ENCODE measurements around the gene CHCHD3. TPM values are rescaled to one million over a fixed set of nuclear protein-coding genes. Genes with fewer than 3 reads are reported as not detected.

The CHCHD3 gene
- total RNA-seq, 2 experiments from 2014 or later = 83.5 to 83.8 TPM

DNA sequence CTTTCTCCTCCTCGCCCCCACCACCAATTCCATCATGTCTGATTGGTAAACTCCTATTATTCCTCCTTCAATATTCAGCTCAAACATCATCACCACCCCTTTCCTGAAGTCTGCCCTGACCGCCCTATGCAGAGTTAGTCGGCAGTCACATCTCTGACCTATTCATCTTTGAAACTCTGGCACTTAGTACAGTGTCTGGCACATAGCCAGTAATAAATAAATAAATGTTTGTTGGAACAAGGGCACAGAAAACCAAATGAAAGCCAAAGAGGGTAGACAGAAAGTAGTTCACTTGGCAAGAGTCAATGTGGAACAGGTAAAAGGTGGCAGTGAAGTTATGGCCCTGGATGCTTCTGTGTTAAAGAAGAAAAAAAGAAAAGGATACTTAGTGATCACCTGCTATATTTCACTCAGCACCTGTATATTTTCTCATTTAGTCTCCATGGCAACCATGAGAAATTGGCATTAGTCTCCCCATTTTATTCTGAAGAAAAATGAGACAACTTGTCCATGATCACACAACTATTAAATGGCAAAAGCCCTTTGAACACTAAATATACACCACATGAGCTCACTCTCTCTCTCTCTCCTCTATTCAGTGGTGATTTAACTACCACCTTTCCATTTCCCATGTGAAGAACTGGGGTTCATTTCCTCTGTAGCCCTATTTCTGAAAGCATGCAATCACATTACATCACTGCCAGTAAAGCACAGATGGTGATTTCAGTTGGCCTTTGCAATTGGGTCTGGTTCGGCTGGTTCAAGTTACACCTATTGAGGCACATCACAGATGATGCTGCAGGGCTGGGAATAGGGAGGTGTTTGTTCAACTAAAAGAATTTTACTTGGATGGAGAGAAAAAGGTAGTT is 25.3 kb downstream of the CHCHD3 start:
- intact Hi-C loops (cut with micrococcal nuclease; ENCODE audit: unreplicated experiment) = no loop called here
- DNase-seq (ENCODE audit: low spot score) = no peak
- BruUV-seq (replicated peaks) = no TSS peak
- Histone ChIP-seq H3K9me2 (ENCODE audit: insufficient read depth, low read length) (no peaks in the 10 kb centered on the region), H3K27ac (ENCODE audit: low read depth, low read length, poor library complexity, severe bottlenecking) (no peak overlapping the region), H3K4me1 (ENCODE audit: insufficient read depth, low read length, poor library complexity, severe bottlenecking) (peaks cover 22% of the 10 kb centered on the region), H2AFZ (ENCODE audit: low read length) (no peak overlapping the region), H3K36me3 (ENCODE audit: insufficient read depth, low read length) (peaks cover 18% of the 10 kb centered on the region), H3K4me3 (ENCODE audit: low read depth, low read length, poor library complexity, severe bottlenecking) (no peak overlapping the region), H3K9me3 (ENCODE audit: low read length) (no peaks in the 10 kb centered on the region), H4K20me1 (ENCODE audit: insufficient read depth, low read length) (peaks cover 36% of the 10 kb centered on the region), H3K79me2 (ENCODE audit: insufficient read depth, low read depth, low read length) (peaks cover 65% of the 10 kb centered on the region), H3K4me2 (ENCODE audit: low read length) (no peak overlapping the region)
- POLR2A ChIA-PET = interaction anchor here (0.9 kb wide), 2 partner anchors 14 to 27 kb away, joined by 3 read pairs; no protein-coding TSS in a partner anchor
- TF ChIP-seq, protein P1, sequence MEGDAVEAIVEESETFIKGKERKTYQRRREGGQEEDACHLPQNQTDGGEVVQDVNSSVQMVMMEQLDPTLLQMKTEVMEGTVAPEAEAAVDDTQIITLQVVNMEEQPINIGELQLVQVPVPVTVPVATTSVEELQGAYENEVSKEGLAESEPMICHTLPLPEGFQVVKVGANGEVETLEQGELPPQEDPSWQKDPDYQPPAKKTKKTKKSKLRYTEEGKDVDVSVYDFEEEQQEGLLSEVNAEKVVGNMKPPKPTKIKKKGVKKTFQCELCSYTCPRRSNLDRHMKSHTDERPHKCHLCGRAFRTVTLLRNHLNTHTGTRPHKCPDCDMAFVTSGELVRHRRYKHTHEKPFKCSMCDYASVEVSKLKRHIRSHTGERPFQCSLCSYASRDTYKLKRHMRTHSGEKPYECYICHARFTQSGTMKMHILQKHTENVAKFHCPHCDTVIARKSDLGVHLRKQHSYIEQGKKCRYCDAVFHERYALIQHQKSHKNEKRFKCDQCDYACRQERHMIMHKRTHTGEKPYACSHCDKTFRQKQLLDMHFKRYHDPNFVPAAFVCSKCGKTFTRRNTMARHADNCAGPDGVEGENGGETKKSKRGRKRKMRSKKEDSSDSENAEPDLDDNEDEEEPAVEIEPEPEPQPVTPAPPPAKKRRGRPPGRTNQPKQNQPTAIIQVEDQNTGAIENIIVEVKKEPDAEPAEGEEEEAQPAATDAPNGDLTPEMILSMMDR (conservative IDR thresholded peaks at IDR 0.05; ENCODE audit: low read length) = no peak
- no peak for TF ChIP-seq EZH2phosphoT487 (IDR thresholded peaks at IDR 0.05; ENCODE audit: borderline replicate concordance, low read depth, low read length)
- CTCF ChIA-PET (ENCODE audit: unreplicated experiment) = no interaction called here

GRCh38 chr7:133054162-133054840 is 27.6 kb downstream of the CHCHD3 start:
- CTCF ChIA-PET (ENCODE audit: unreplicated experiment) = no interaction called here
- Histone ChIP-seq H3K9me2 (ENCODE audit: insufficient read depth, low read length) (no peaks in the 10 kb centered on the region), H3K4me3 (ENCODE audit: low read depth, low read length, poor library complexity, severe bottlenecking) (no peak overlapping the region), H2AFZ (ENCODE audit: low read length) (no peak overlapping the region), H3K4me1 (ENCODE audit: insufficient read depth, low read length, poor library complexity, severe bottlenecking) (peaks cover 25% of the 10 kb centered on the region), H3K9me3 (ENCODE audit: low read length) (no peaks in the 10 kb centered on the region), H3K4me2 (ENCODE audit: low read length) (no peak overlapping the region), H3K27ac (ENCODE audit: low read depth, low read length, poor library complexity, severe bottlenecking) (no peak overlapping the region), H3K79me2 (ENCODE audit: insufficient read depth, low read depth, low read length) (peaks cover 87% of the 10 kb centered on the region), H3K36me3 (ENCODE audit: insufficient read depth, low read length) (peaks cover 6% of the 10 kb centered on the region; the same call in 1 of the 2 replicates), H4K20me1 (ENCODE audit: insufficient read depth, low read length) (peaks cover 34% of the 10 kb centered on the region)
- TF ChIP-seq, protein P1 (conservative IDR thresholded peaks at IDR 0.05; ENCODE audit: low read length) = no peak
- no peak for DNase-seq (ENCODE audit: low spot score)
- POLR2A ChIA-PET = interaction anchor here (0.7 to 1.1 kb wide), 2 partner anchors 12 to 21 kb away, joined by 3 read pairs; no protein-coding TSS in a partner anchor
- intact Hi-C loops (cut with micrococcal nuclease; ENCODE audit: unreplicated experiment) = no loop called here
- no TSS peak for BruUV-seq (replicated peaks)
